PC-3 (cell line): Measurements from ENCODE around the gene C9orf72.

Experiments used
- EZH2 ChIP-seq: fragments of 300-600 bp; sonication (generic); IDR thresholded peaks from one replicate; pipeline ENCODE4 v1.6.1; 2017; ENCODE audit warnings: antibody characterized with exemption, mild to moderate bottlenecking, low read length; ENCODE audit not compliant: unreplicated experiment
- EZH2phosphoT487 ChIP-seq: fragments of 300-600 bp; sonication (generic); IDR thresholded peaks from 2 replicates; pipeline ENCODE4 v1.6.1; 2018; ENCODE audit warnings: mild to moderate bottlenecking, antibody characterized with exemption, low read length, borderline replicate concordance
- TF ChIP-seq, protein P1 (sequence below): fragments of 300-600 bp; sonication (generic); conservative IDR thresholded peaks from 2 replicates; pipeline ENCODE4 v1.5.1; 2017; ENCODE audit warnings: antibody characterized with exemption, low read depth, mild to moderate bottlenecking, low read length

DNA sequence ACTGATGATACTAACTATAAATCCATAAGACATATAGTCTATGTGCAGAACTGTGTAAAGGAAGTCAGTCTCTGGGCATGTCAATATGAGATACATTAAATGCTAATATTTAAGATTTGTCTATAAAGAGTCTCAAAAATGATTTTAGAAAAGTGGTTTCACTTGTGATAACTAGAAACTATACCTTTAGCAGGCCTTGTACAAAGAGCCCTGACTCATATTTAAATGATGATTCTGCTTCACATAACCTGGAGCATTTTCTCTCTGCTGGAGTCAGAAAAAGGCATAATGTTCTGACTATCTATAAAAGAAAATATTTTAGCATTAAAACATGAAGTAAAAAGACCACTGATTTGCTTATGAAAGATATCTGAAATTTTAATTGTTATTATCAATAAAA is 15.0 kb downstream of the C9orf72 start:
- TF ChIP-seq, protein P1, sequence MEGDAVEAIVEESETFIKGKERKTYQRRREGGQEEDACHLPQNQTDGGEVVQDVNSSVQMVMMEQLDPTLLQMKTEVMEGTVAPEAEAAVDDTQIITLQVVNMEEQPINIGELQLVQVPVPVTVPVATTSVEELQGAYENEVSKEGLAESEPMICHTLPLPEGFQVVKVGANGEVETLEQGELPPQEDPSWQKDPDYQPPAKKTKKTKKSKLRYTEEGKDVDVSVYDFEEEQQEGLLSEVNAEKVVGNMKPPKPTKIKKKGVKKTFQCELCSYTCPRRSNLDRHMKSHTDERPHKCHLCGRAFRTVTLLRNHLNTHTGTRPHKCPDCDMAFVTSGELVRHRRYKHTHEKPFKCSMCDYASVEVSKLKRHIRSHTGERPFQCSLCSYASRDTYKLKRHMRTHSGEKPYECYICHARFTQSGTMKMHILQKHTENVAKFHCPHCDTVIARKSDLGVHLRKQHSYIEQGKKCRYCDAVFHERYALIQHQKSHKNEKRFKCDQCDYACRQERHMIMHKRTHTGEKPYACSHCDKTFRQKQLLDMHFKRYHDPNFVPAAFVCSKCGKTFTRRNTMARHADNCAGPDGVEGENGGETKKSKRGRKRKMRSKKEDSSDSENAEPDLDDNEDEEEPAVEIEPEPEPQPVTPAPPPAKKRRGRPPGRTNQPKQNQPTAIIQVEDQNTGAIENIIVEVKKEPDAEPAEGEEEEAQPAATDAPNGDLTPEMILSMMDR: no peak
- TF ChIP-seq EZH2phosphoT487 (no peak), EZH2 (no peak)
